Neural progenitor cell (in vitro differentiated cells): ENCODE data around the gene FAM78B. TPM values are rescaled to one million over a fixed set of nuclear protein-coding genes. Genes with fewer than 3 reads are reported as not detected.

Source experiments
- DNase-seq: peaks from one replicate; pipeline ENCODE4 v3.0.0-alpha.2; 2016; ENCODE audit warnings: low spot score
- H2AFZ ChIP-seq: fragments of 200-600 bp; sonication (generic); replicated peaks from 2 replicates; pipeline ENCODE4 v1.6.1; 2016; ENCODE audit warnings: antibody characterized with exemption
- H3F3A ChIP-seq: fragments of 200-600 bp; sonication (generic); 2 replicates; pipeline ENCODE4 v1.6.1; 2016; ENCODE audit warnings: antibody characterized with exemption, low read depth
- H3K27ac ChIP-seq: fragments of 200-600 bp; sonication (generic); 2 replicates; pipeline ENCODE4 v1.5.1; 2016; ENCODE audit warnings: mild to moderate bottlenecking
- H3K27me3 ChIP-seq: fragments of 200-600 bp; sonication (generic); 2 replicates; pipeline ENCODE4 v1.6.1; 2016; ENCODE audit warnings: mild to moderate bottlenecking, moderate library complexity
- H3K36me3 ChIP-seq: fragments of 200-600 bp; sonication (generic); 2 replicates; pipeline ENCODE4 v1.5.1; 2016
- H3K4me1 ChIP-seq: fragments of 200-600 bp; sonication (generic); 2 replicates; pipeline ENCODE4 v1.6.1; 2016; ENCODE audit warnings: mixed run types
- H3K4me2 ChIP-seq: fragments of 200-600 bp; sonication (generic); 2 replicates; pipeline ENCODE4 v1.6.1; 2016
- H3K4me3 ChIP-seq: fragments of 200-600 bp; sonication (generic); 2 replicates; pipeline ENCODE4 v1.5.1; 2016
- H3K79me2 ChIP-seq: fragments of 200-600 bp; sonication (generic); 2 replicates; pipeline ENCODE4 v1.6.1; 2016; ENCODE audit warnings: low read depth
- H3K9ac ChIP-seq: fragments of 200-600 bp; sonication (generic); 2 replicates; pipeline ENCODE4 v1.6.1; 2016
- H3K9me3 ChIP-seq: fragments of 200-600 bp; sonication (generic); 2 replicates; pipeline ENCODE4 v1.5.1; 2016; ENCODE audit warnings: low read depth
- H4K20me1 ChIP-seq: fragments of 200-600 bp; sonication (generic); 2 replicates; pipeline ENCODE4 v1.6.1; 2016; ENCODE audit warnings: low read depth
- H3K27ac Mint-ChIP-seq: 3 replicates; pipeline ENCODE4 v1.8.0; 2021; ENCODE audit warnings: mixed read lengths
- H3K27me3 Mint-ChIP-seq: 2 replicates; pipeline ENCODE4 v1.8.0; 2022; ENCODE audit warnings: low read depth, mild to moderate bottlenecking, inconsistent platforms, moderate library complexity, mixed read lengths; ENCODE audit not compliant: insufficient read depth
- H3K36me3 Mint-ChIP-seq: 3 replicates; pipeline ENCODE4 v1.8.0; 2021; ENCODE audit warnings: mixed read lengths
- H3K4me1 Mint-ChIP-seq: 3 replicates; pipeline ENCODE4 v1.8.0; 2021; ENCODE audit warnings: mixed read lengths
- H3K4me3 Mint-ChIP-seq: 3 replicates; pipeline ENCODE4 v1.8.0; 2021; ENCODE audit warnings: mild to moderate bottlenecking, moderate library complexity, mixed read lengths
- H3K9me3 Mint-ChIP-seq: 3 replicates; pipeline ENCODE4 v1.8.0; 2020; ENCODE audit warnings: mixed read lengths
- EZH2 ChIP-seq: fragments of 200-600 bp; sonication (generic); IDR thresholded peaks from 2 replicates; pipeline ENCODE4 v1.6.1; 2017; ENCODE audit warnings: antibody characterized with exemption, mild to moderate bottlenecking, moderate library complexity
- EZH2phosphoT487 ChIP-seq: fragments of 200-600 bp; sonication (generic); IDR thresholded peaks from 2 replicates; pipeline ENCODE4 v1.6.1; 2017; ENCODE audit warnings: antibody characterized with exemption
- total RNA-seq: library from RNA; depleted of rRNA; stranded (reverse); fragments of >200 nt; gene quantifications from 2 replicates; pipeline ENCODE4 v1.2.3, GENCODE V29; 2015; ENCODE audit warnings: low replicate concordance
- TF ChIP-seq, protein P1 (sequence below): fragments of 200-600 bp; sonication (generic); IDR thresholded peaks from 2 replicates; pipeline ENCODE4 v1.5.1; 2017; ENCODE audit warnings: antibody characterized with exemption, mild to moderate bottlenecking

The FAM78B gene
- total RNA-seq, 1 donor from 2014 or later: not detected

DNA sequence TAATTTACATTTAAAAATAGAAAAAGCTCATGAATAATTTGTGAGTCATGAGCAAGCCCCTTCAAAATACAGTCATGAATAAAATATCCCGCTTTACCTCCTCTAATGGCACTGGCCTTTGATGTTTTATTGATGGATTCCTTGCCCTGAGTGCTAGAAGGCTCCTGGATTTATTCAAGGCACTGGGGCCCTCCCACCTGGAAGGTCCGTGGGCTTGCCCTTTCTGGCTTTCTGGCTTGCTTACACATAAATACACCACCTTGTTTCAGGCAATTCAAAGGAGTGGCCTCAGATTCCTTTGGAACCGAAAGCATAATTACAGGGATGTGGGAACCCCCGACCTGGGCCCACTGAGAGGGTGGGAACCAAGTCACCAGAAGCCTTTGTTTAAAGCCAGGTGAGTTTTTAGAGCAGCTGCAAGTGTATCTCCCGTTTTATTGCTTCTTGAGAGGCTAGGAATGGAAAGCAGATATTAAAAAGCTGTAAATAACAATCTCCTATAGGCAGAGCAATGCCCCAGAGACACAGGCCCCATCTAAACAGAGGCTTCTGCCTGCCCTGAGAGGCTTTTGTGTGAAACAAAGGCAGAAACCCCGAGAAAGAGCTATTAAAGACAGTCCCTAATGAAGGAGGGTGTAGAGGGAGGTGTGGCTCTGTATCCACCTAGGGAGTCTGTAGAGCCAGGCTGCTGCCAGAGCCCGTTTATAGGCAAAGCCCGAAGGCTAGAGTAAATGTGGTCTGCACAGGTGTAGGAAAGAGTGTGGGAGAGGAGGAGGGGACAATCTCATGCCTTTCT, 126.4 kb downstream of the FAM78B start:
- no peak overlapping the region for H3K9ac ChIP-seq
- peak; percentile 35 for DNase-seq
- no peaks in the 10 kb centered on the region for H3F3A ChIP-seq

GRCh38 chr1:166039436-166040201, 127.2 kb downstream of the FAM78B start:
- Histone ChIP-seq H4K20me1 (no peaks in the 10 kb centered on the region), H3K36me3 (no peaks in the 10 kb centered on the region), H3K79me2 (no peaks in the 10 kb centered on the region), H3K27ac (no peak overlapping the region), H2AFZ (no peak overlapping the region), H3K4me3 (no peak overlapping the region), H3F3A (no peaks in the 10 kb centered on the region), H3K4me2 (no peak overlapping the region), H3K4me1 (peaks cover 11% of the 10 kb centered on the region), H3K27me3 (no peaks in the 10 kb centered on the region), H3K9me3 (no peaks in the 10 kb centered on the region), H3K9ac (no peak overlapping the region)
- no peak for DNase-seq
- no peak overlapping the region for H3K27ac Mint-ChIP-seq
- H3K9me3 Mint-ChIP-seq: no peaks in the 10 kb centered on the region
- H3K27me3 Mint-ChIP-seq: no peaks in the 10 kb centered on the region
- H3K36me3 Mint-ChIP-seq: no peaks in the 10 kb centered on the region
- TF ChIP-seq EZH2 (no peak), EZH2phosphoT487 (no peak)
- TF ChIP-seq, protein P1, sequence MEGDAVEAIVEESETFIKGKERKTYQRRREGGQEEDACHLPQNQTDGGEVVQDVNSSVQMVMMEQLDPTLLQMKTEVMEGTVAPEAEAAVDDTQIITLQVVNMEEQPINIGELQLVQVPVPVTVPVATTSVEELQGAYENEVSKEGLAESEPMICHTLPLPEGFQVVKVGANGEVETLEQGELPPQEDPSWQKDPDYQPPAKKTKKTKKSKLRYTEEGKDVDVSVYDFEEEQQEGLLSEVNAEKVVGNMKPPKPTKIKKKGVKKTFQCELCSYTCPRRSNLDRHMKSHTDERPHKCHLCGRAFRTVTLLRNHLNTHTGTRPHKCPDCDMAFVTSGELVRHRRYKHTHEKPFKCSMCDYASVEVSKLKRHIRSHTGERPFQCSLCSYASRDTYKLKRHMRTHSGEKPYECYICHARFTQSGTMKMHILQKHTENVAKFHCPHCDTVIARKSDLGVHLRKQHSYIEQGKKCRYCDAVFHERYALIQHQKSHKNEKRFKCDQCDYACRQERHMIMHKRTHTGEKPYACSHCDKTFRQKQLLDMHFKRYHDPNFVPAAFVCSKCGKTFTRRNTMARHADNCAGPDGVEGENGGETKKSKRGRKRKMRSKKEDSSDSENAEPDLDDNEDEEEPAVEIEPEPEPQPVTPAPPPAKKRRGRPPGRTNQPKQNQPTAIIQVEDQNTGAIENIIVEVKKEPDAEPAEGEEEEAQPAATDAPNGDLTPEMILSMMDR: no peak
- H3K4me3 Mint-ChIP-seq: no peak overlapping the region
- no peaks in the 10 kb centered on the region for H3K4me1 Mint-ChIP-seq

More for the DNA sequence above, 126.4 kb downstream of the FAM78B start:
- TF ChIP-seq EZH2phosphoT487 (no peak), EZH2 (no peak)
- TF ChIP-seq, protein P1: no peak
- no peaks in the 10 kb centered on the region for H3K27me3 ChIP-seq
- H4K20me1 ChIP-seq: no peaks in the 10 kb centered on the region
- no peak overlapping the region for H3K4me3 ChIP-seq
- H3K27me3 Mint-ChIP-seq: no peaks in the 10 kb centered on the region
- H3K9me3 ChIP-seq: no peaks in the 10 kb centered on the region
- H3K36me3 ChIP-seq: no peaks in the 10 kb centered on the region
- H2AFZ ChIP-seq: no peak overlapping the region
- no peaks in the 10 kb centered on the region for H3K36me3 Mint-ChIP-seq
- H3K4me3 Mint-ChIP-seq: no peak overlapping the region
- no peaks in the 10 kb centered on the region for H3K9me3 Mint-ChIP-seq
- no peak overlapping the region for H3K27ac Mint-ChIP-seq
- no peaks in the 10 kb centered on the region for H3K4me1 Mint-ChIP-seq
- peaks cover 11% of the 10 kb centered on the region for H3K4me1 ChIP-seq
- H3K27ac ChIP-seq: no peak overlapping the region
- H3K4me2 ChIP-seq: peak overlapping the region; percentile 32
- no peaks in the 10 kb centered on the region for H3K79me2 ChIP-seq

GRCh38 chr1:166036092-166036491, 130.7 kb downstream of the FAM78B start:
- Histone ChIP-seq H3K4me3 (no peak overlapping the region), H4K20me1 (no peaks in the 10 kb centered on the region), H3K27me3 (no peaks in the 10 kb centered on the region), H3K79me2 (no peaks in the 10 kb centered on the region), H3K36me3 (no peaks in the 10 kb centered on the region), H2AFZ (no peak overlapping the region), H3K27ac (no peak overlapping the region), H3K4me1 (peaks cover 11% of the 10 kb centered on the region), H3K9me3 (no peaks in the 10 kb centered on the region), H3K4me2 (no peak overlapping the region), H3F3A (no peaks in the 10 kb centered on the region), H3K9ac (no peak overlapping the region)
- no peak overlapping the region for H3K27ac Mint-ChIP-seq
- H3K4me1 Mint-ChIP-seq: no peaks in the 10 kb centered on the region
- no peaks in the 10 kb centered on the region for H3K36me3 Mint-ChIP-seq
- no peak overlapping the region for H3K4me3 Mint-ChIP-seq
- TF ChIP-seq, protein P1: no peak
- no peak for TF ChIP-seq EZH2
- TF ChIP-seq EZH2phosphoT487: no peak
- no peaks in the 10 kb centered on the region for H3K27me3 Mint-ChIP-seq
- DNase-seq: no peak
- no peaks in the 10 kb centered on the region for H3K9me3 Mint-ChIP-seq
